ENCODE results near the gene GTSE1. TPM values are rescaled to one million over a fixed set of nuclear protein-coding genes. Genes with fewer than 3 reads are reported as not detected.

The GTSE1 gene
- total and polyA plus RNA-seq, 2 donors (not counting 1 experiment from before 2014, with no cell fraction given) = 0.17 to 0.39 TPM

- POLR2A ChIA-PET = interaction anchor here (0.5 to 1.0 kb wide), 3 partner anchors 55 to 196 kb away, joined by 3 to 8 read pairs (median 4); no protein-coding TSS in a partner anchor
- Histone ChIP-seq H3K36me3 (replicated peaks in 1 of 2; ENCODE audit: control extremely low read depth in 1 of 2, control insufficient read depth in 1 of 2, extremely low read depth in 1 of 2, insufficient read depth in 2 of 2, low read length in 1 of 2) (peaks cover 0 to 39% of the 10 kb centered on the region in 2 experiments), H2AFZ (ENCODE audit: insufficient read depth, low read depth, low read length, poor library complexity, severe bottlenecking) (no peak overlapping the region), H3K4me1 (ENCODE audit: control insufficient read depth in 2 of 2, insufficient read depth in 2 of 2, low read length in 2 of 2) (peaks cover 4 to 55% of the 10 kb centered on the region in 2 donors), H3K27me3 (replicated peaks in 1 of 4; ENCODE audit: control extremely low read depth in 1 of 4, control insufficient read depth in 3 of 4, insufficient read depth in 4 of 4, low read length in 3 of 4) (peaks cover 0 to 6% (median 0%) of the 10 kb centered on the region in 4 experiments), H3K79me2 (ENCODE audit: control insufficient read depth, insufficient read depth, low read length) (no peaks in the 10 kb centered on the region), H3K27ac (ENCODE audit: low read length in 2 of 2) (no peak overlapping the region), H3K9me3 (ENCODE audit: control extremely low read depth in 1 of 3, control insufficient read depth in 2 of 3, insufficient read depth in 1 of 3, low read length in 2 of 3) (peaks cover 0 to 3% (median 0%) of the 10 kb centered on the region in 3 donors), H3K4me2 (replicated peaks; ENCODE audit: low read depth, low read length, poor library complexity, severe bottlenecking) (peak overlapping the region; percentile 51), H3K9ac (ENCODE audit: low read length) (no peak overlapping the region), H4K20me1 (ENCODE audit: control insufficient read depth, insufficient read depth, low read length, poor library complexity, severe bottlenecking) (peaks cover 15% of the 10 kb centered on the region), H3K4me3 (ENCODE audit: control extremely low read depth in 1 of 5, extremely low read depth in 1 of 5, insufficient read depth in 1 of 5, low read depth in 2 of 5, low read length in 4 of 5) (no peak overlapping the region)
- WGBS (ENCODE audit: insufficient coverage) = 72% methylated on average over 45 of the region's 45 CpGs
- CTCF ChIA-PET = interaction anchor here (0.6 to 5.5 kb wide), 38 partner anchors 8 to 390 kb away, joined by 3 to 142 read pairs (median 4); partner anchors contain the start of gene CELSR1
- H3K27ac Mint-ChIP-seq = no peak overlapping the region
- DNase-seq (peak; percentile 84), ATAC-seq (ENCODE audit: low read depth) (peak; percentile 9)
- H3K9me3 Mint-ChIP-seq (ENCODE audit: insufficient read depth) = no peaks in the 10 kb centered on the region
- intact Hi-C loops (cut with micrococcal nuclease) = loop anchor here (1.0 to 10.0 kb wide), 2 partner anchors 68 to 175 kb away; no protein-coding TSS in a partner anchor
- no peaks in the 10 kb centered on the region for H3K27me3 Mint-ChIP-seq
- H3K4me1 Mint-ChIP-seq = peaks cover 19% of the 10 kb centered on the region
- no peak overlapping the region for H3K4me3 Mint-ChIP-seq
- TF ChIP-seq CTCF (IDR thresholded peaks at IDR 0.05) (no peak), EZH2 (IDR thresholded peaks at IDR 0.05; ENCODE audit: borderline replicate concordance, insufficient read depth, low read depth, low read length, poor library complexity, severe bottlenecking) (no peak)
These were observed 70.4 kb downstream of the GTSE1 start for GRCh38 chr22:46366801-46367706.

Measured in B cell (primary cell).